ENCODE results near the gene ZMYM4.

DNA sequence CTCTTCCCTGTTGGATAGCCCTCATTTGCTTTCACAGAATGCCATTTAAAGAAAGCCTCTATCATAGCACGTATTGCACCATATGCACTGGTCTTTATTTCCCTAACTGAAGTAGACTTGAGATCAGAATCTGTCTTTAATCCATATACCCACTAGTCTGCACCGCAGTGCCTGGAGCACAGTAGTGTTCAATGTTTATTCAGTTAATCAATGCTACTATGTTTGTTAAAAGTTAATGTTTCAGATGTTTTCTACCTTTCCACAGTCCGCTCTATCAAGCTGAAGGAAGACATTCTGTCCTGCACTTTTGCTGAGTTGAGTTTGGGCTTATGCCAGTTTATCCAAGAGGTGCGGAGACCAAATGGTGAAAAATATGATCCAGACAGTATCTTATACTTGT lies 139.2 kb downstream of the ZMYM4 start:
- TF ChIP-seq HDAC2 (IDR thresholded peaks at IDR 0.05) (no peak), ESRRA (IDR thresholded peaks at IDR 0.05; ENCODE audit: borderline replicate concordance, low read length) (no peak), MAFK (IDR thresholded peaks at IDR 0.05; ENCODE audit: partially characterized antibody) (no peak), EP300 (IDR thresholded peaks at IDR 0.05) (no peak), RNF2 (IDR thresholded peaks at IDR 0.05; ENCODE audit: borderline replicate concordance, low read depth) (no peak), CHD2 (IDR thresholded peaks at IDR 0.05; ENCODE audit: low read length, partially characterized antibody) (no peak), POLR2A (IDR thresholded peaks at IDR 0.05; ENCODE audit: low read length) (no peak), CBX2 (IDR thresholded peaks at IDR 0.05; ENCODE audit: borderline replicate concordance, low read depth) (no peak), JUNB (IDR thresholded peaks at IDR 0.05) (no peak), SREBF2 (IDR thresholded peaks at IDR 0.05) (no peak), MAZ (IDR thresholded peaks at IDR 0.05; ENCODE audit: borderline replicate concordance, low read depth, low read length) (no peak), SMC3 (IDR thresholded peaks at IDR 0.05) (no peak)
- TF ChIP-seq, protein P1, sequence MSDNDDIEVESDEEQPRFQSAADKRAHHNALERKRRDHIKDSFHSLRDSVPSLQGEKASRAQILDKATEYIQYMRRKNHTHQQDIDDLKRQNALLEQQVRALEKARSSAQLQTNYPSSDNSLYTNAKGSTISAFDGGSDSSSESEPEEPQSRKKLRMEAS (IDR thresholded peaks at IDR 0.05) = no peak
- TF ChIP-seq, protein P2, sequence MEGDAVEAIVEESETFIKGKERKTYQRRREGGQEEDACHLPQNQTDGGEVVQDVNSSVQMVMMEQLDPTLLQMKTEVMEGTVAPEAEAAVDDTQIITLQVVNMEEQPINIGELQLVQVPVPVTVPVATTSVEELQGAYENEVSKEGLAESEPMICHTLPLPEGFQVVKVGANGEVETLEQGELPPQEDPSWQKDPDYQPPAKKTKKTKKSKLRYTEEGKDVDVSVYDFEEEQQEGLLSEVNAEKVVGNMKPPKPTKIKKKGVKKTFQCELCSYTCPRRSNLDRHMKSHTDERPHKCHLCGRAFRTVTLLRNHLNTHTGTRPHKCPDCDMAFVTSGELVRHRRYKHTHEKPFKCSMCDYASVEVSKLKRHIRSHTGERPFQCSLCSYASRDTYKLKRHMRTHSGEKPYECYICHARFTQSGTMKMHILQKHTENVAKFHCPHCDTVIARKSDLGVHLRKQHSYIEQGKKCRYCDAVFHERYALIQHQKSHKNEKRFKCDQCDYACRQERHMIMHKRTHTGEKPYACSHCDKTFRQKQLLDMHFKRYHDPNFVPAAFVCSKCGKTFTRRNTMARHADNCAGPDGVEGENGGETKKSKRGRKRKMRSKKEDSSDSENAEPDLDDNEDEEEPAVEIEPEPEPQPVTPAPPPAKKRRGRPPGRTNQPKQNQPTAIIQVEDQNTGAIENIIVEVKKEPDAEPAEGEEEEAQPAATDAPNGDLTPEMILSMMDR (IDR thresholded peaks at IDR 0.05) = no peak

Measured in A549 (cell line).